Epithelial cell of proximal tubule (primary cell): ENCODE results near the gene PARP8. TPM values are rescaled to one million over a fixed set of nuclear protein-coding genes. Genes with fewer than 3 reads are reported as not detected.
"Not testable (repeated sequence)": the region's sequence is repeated elsewhere in the genome, so short reads cannot be mapped to it uniquely, and the experiment has no call there.

ENCODE experiments used
- DNase-seq: peaks from one replicate; pipeline ENCODE4 v3.0.0-alpha.2; 2011; ENCODE audit warnings: low read depth
- H3K4me3 ChIP-seq: 2 replicates; pipeline ENCODE4 v1.5.1; 2011; ENCODE audit warnings: low read depth, mild to moderate bottlenecking, low read length
- CTCF ChIP-seq: conservative IDR thresholded peaks from 2 replicates; pipeline ENCODE4 v1.5.1; 2012; ENCODE audit warnings: low read depth, mild to moderate bottlenecking, low read length
- total RNA-seq: library from RNA; depleted of rRNA; stranded (reverse); fragments of >200 nt; gene quantifications from 2 replicates; pipeline ENCODE4 v1.2.3, GENCODE V29; 2015

The PARP8 gene
- total RNA-seq, 1 donor from 2014 or later, result 8.8 TPM

- DNase-seq, result no peak
- no peak for TF ChIP-seq CTCF
- H3K4me3 ChIP-seq, result no peak overlapping the region
These were observed 11.2 kb upstream of the PARP8 start for GRCh38 chr5:50655067-50655809.

- no peak for TF ChIP-seq CTCF
- H3K4me3 ChIP-seq, result no peak overlapping the region
- DNase-seq, result no peak
These were observed 10.6 kb upstream of the PARP8 start for GRCh38 chr5:50655810-50656205.

- DNase-seq, result no peak
- no peak overlapping the region for H3K4me3 ChIP-seq
- no peak for TF ChIP-seq CTCF
These were observed 9.4 kb upstream of the PARP8 start for GRCh38 chr5:50657044-50657443.

- no peak for DNase-seq
- no peak overlapping the region for H3K4me3 ChIP-seq
- TF ChIP-seq CTCF, result no peak
These were observed 8.2 kb upstream of the PARP8 start for GRCh38 chr5:50658246-50658645.

GRCh38 chr5:50663636-50664035 is 2.8 kb upstream of the PARP8 start:
- DNase-seq, result no peak
- no peak overlapping the region for H3K4me3 ChIP-seq
- no peak for TF ChIP-seq CTCF

- DNase-seq, result no peak
- H3K4me3 ChIP-seq, result no peak overlapping the region
- no peak for TF ChIP-seq CTCF
These were observed 1.3 kb upstream of the PARP8 start for GRCh38 chr5:50665091-50665490.

GRCh38 chr5:50665761-50666202 is 655 bp upstream of the PARP8 start:
- not testable (repeated sequence) for DNase-seq
- H3K4me3 ChIP-seq, result peak overlapping the region; percentile 81
